Panc1 (cell line): ENCODE results near the gene TBC1D9B. TPM values are rescaled to one million over a fixed set of nuclear protein-coding genes. Genes with fewer than 3 reads are reported as not detected.

Experiments used
- ATAC-seq: fragments of 200-7000 bp; cut with Tn5 transposase; 2 replicates; pipeline ENCODE4 v1.9.1; 2020; ENCODE audit warnings: mild to moderate bottlenecking, moderate library complexity
- BruUV-seq: library from RNA; stranded (reverse); fragments of 400-500 nt; replicated peaks from 2 replicates; lab custom pipeline; 2021; lab: Mats Ljungman, UMichigan
- CTCF ChIA-PET: fragments of 300-600 bp; sonication (Branson Sonifier 250); formaldehyde crosslinking; loops from one replicate; lab custom pipeline; 2022; ENCODE audit warnings: antibody characterized with exemption; lab: Charles Lee
- POLR2A ChIA-PET: fragments of 300-600 bp; sonication (Branson Sonifier 250); formaldehyde crosslinking; loops from one replicate; lab custom pipeline; 2022; ENCODE audit warnings: antibody characterized with exemption; lab: Charles Lee
- DNase-seq: peaks from one replicate; pipeline ENCODE4 v3.0.0-alpha.2; 2010; ENCODE audit warnings: low read depth, low spot score
- H3K27ac ChIP-seq: 2 replicates; pipeline ENCODE4 v1.5.1; 2011; ENCODE audit warnings: mild to moderate bottlenecking, low read length, inconsistent platforms
- H3K27me3 ChIP-seq: fragments of 200-500 bp; sonication (Bioruptor generic); 2 replicates; pipeline ENCODE4 v1.6.0; 2014; ENCODE audit warnings: low read length, inconsistent platforms; ENCODE audit not compliant: control insufficient read depth, insufficient read depth
- H3K36me3 ChIP-seq: fragments of 200-500 bp; sonication (Bioruptor generic); 2 replicates; pipeline ENCODE4 v1.5.1; 2014; ENCODE audit warnings: inconsistent platforms, mild to moderate bottlenecking, low read length, moderate library complexity; ENCODE audit not compliant: control insufficient read depth, insufficient read depth
- H3K4me1 ChIP-seq: 2 replicates; pipeline ENCODE4 v1.5.1; 2011; ENCODE audit warnings: inconsistent platforms, mild to moderate bottlenecking, low read length, moderate library complexity; ENCODE audit not compliant: control insufficient read depth, insufficient read depth
- H3K4me3 ChIP-seq, 2 experiments: 2 replicates each; pipeline ENCODE4 v1.5.1; 2011 to 2012; ENCODE audit warnings: low read depth in 2 of 2, low read length in 2 of 2, mild to moderate bottlenecking in 2 of 2, inconsistent platforms in 1 of 2, moderate library complexity in 1 of 2
- H3K9me3 ChIP-seq: fragments of 200-500 bp; sonication (Bioruptor generic); 2 replicates; pipeline ENCODE4 v1.5.1; 2014; ENCODE audit warnings: low read depth, mild to moderate bottlenecking, inconsistent platforms, low read length, moderate library complexity; ENCODE audit not compliant: control insufficient read depth, insufficient read depth
- POLR2AphosphoS5 ChIP-seq: IDR thresholded peaks from 2 replicates; pipeline ENCODE4 v1.6.1; 2012; ENCODE audit warnings: mild to moderate bottlenecking, low read depth, low read length, moderate library complexity
- SIN3A ChIP-seq: IDR thresholded peaks from 2 replicates; pipeline ENCODE4 v1.6.1; 2012; ENCODE audit warnings: low read depth, mild to moderate bottlenecking, low read length, moderate library complexity, borderline replicate concordance; ENCODE audit not compliant: insufficient read depth
- TCF7L2 ChIP-seq: IDR thresholded peaks from 2 replicates; pipeline ENCODE4 v1.6.1; 2011; ENCODE audit warnings: mild to moderate bottlenecking, low read depth, low read length, inconsistent platforms
- in situ Hi-C: cut with HindIII; loops from 2 replicates; pipeline ENCODE4 v1.10.0; 2016; ENCODE audit warnings: low sequenced_read_pairs, low pct_unique_long_range_greater_than_20kb
- intact Hi-C: fragments of 100-400 bp; cut with micrococcal nuclease; formaldehyde crosslinking; loops from one replicate; pipeline ENCODE4 v1.10.0; 2022; ENCODE audit not compliant: unreplicated experiment
- total RNA-seq: library from RNA; stranded (reverse); gene quantifications from one replicate; pipeline ENCODE4 v1.2.1, GENCODE V29; 2021; ENCODE audit not compliant: unreplicated experiment
- TF ChIP-seq, protein P1 (sequence below), 2 experiments: IDR thresholded peaks; 2 replicates each; pipeline ENCODE4 v1.6.1; 2011 to 2012; ENCODE audit warnings: low read depth in 2 of 2, control low read depth in 1 of 2, low read length in 1 of 2, mild to moderate bottlenecking in 1 of 2, moderate library complexity in 1 of 2; ENCODE audit not compliant: insufficient read depth in 1 of 2
- TF ChIP-seq, protein P2 (sequence below): fragments of 450-650 bp; IDR thresholded peaks from 2 replicates; pipeline ENCODE4 v1.5.1; 2017; ENCODE audit warnings: mild to moderate bottlenecking

The TBC1D9B gene
- total RNA-seq, 1 experiment from 2014 or later, result 131 TPM

DNA sequence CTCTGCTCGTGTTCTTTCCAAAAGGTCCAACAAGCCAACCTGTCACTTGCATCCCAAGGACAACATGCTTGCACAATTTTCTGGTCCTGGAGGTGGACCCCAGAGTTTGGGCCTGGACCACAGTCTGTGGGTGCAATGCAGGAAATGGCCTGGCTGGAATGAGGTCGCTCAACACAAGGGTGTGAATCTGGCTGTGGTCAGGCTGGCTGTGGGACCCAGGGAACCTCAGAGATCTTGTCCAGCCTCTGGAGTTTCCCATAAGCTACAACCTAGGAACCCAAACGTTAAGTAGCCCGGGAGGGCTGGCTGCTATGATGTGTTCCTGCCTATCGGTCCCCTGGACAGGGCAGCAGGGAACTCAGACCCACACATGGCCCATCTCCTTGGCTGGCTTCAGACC, 15.4 kb downstream of the TBC1D9B start:
- Histone ChIP-seq H3K9me3 (no peaks in the 10 kb centered on the region), H3K4me3 (no peak overlapping the region), H3K4me1 (no peaks in the 10 kb centered on the region), H3K27me3 (no peaks in the 10 kb centered on the region), H3K27ac (no peak overlapping the region), H3K36me3 (peaks cover 8% of the 10 kb centered on the region)
- DNase-seq (no peak), ATAC-seq (peak; percentile 48; the same call in 1 of the 2 replicates)
- ChIA-PET CTCF (interaction anchor here (0.6 kb wide), 1 partner anchor 161 kb away, joined by 7 read pairs; no protein-coding TSS in a partner anchor), POLR2A (no interaction called here)
- intact Hi-C loops (no loop called here), in situ Hi-C loops (no loop called here)
- no TSS peak for BruUV-seq
- no peak for TF ChIP-seq POLR2AphosphoS5
- TF ChIP-seq SIN3A, result no peak
- TF ChIP-seq TCF7L2, result no peak
- TF ChIP-seq, protein P1, sequence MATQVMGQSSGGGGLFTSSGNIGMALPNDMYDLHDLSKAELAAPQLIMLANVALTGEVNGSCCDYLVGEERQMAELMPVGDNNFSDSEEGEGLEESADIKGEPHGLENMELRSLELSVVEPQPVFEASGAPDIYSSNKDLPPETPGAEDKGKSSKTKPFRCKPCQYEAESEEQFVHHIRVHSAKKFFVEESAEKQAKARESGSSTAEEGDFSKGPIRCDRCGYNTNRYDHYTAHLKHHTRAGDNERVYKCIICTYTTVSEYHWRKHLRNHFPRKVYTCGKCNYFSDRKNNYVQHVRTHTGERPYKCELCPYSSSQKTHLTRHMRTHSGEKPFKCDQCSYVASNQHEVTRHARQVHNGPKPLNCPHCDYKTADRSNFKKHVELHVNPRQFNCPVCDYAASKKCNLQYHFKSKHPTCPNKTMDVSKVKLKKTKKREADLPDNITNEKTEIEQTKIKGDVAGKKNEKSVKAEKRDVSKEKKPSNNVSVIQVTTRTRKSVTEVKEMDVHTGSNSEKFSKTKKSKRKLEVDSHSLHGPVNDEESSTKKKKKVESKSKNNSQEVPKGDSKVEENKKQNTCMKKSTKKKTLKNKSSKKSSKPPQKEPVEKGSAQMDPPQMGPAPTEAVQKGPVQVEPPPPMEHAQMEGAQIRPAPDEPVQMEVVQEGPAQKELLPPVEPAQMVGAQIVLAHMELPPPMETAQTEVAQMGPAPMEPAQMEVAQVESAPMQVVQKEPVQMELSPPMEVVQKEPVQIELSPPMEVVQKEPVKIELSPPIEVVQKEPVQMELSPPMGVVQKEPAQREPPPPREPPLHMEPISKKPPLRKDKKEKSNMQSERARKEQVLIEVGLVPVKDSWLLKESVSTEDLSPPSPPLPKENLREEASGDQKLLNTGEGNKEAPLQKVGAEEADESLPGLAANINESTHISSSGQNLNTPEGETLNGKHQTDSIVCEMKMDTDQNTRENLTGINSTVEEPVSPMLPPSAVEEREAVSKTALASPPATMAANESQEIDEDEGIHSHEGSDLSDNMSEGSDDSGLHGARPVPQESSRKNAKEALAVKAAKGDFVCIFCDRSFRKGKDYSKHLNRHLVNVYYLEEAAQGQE (IDR thresholded peaks at IDR 0.05; ENCODE audit: insufficient read depth in 1 of 2, low read depth in 2 of 2, low read length in 1 of 2), result no peak
- TF ChIP-seq, protein P2, sequence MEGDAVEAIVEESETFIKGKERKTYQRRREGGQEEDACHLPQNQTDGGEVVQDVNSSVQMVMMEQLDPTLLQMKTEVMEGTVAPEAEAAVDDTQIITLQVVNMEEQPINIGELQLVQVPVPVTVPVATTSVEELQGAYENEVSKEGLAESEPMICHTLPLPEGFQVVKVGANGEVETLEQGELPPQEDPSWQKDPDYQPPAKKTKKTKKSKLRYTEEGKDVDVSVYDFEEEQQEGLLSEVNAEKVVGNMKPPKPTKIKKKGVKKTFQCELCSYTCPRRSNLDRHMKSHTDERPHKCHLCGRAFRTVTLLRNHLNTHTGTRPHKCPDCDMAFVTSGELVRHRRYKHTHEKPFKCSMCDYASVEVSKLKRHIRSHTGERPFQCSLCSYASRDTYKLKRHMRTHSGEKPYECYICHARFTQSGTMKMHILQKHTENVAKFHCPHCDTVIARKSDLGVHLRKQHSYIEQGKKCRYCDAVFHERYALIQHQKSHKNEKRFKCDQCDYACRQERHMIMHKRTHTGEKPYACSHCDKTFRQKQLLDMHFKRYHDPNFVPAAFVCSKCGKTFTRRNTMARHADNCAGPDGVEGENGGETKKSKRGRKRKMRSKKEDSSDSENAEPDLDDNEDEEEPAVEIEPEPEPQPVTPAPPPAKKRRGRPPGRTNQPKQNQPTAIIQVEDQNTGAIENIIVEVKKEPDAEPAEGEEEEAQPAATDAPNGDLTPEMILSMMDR, result no peak

DNA sequence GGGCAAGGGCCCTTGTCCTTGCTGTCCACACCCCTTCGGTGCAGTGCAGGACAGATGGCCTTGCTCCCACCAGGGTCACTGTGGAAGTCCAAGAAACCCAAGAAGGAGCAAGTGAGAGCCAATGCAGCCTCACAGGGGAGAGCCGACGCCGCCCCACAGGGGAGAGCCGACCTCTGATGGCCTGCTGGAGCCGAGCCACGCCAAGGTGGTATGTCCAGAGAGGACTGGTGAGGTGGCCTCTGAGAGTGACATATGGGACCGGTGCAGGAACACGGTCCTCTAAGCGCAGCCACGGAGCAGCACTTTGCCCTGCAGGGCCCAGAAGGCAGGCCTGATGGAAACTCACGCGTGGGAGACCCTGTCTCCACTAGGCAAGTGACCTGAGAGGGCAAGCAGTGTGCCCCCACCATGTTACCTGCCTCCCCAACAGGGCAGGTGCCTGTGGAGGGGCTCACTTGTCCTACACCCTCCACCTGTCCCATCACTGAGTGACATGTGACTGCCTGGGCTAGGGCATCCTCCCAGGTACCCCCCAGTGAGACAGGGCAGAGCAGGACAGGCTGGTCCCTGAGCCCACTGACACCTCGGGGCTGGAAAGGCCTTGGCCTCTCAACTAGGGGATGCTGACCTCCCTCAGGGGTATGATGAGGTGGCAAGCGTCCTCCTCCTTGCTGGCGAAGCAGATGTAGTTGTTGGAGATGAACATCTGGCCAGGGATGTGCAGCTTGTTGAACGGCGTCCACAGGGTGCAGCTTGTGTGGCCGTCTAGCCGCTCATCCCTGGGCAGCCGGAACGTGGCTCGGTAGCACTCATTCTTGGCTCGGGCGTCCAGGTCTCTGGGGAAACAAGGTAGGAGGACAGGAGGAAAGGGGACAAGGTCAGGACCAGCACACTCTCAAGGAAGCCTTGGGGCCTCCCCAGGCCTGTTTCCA, 16.7 kb downstream of the TBC1D9B start:
- Histone ChIP-seq H3K36me3 (peaks cover 10% of the 10 kb centered on the region), H3K4me1 (no peaks in the 10 kb centered on the region), H3K9me3 (no peaks in the 10 kb centered on the region), H3K27ac (no peak overlapping the region), H3K27me3 (no peaks in the 10 kb centered on the region), H3K4me3 (no peak overlapping the region)
- no peak for TF ChIP-seq POLR2AphosphoS5
- TF ChIP-seq, protein P2, result no peak
- TF ChIP-seq SIN3A, result no peak
- TF ChIP-seq TCF7L2, result no peak
- TF ChIP-seq, protein P1 (IDR thresholded peaks at IDR 0.05; ENCODE audit: insufficient read depth in 1 of 2, low read depth in 2 of 2, low read length in 1 of 2), result no peak
- DNase-seq, result no peak
- BruUV-seq, result no TSS peak
- CTCF ChIA-PET, result no interaction called here
- POLR2A ChIA-PET, result no interaction called here
- intact Hi-C loops, result no loop called here
- in situ Hi-C loops, result no loop called here
- no peak for ATAC-seq
